HepG2 (cell line): Measurements from ENCODE around the gene PTPN18. TPM values are rescaled to one million over a fixed set of nuclear protein-coding genes. Genes with fewer than 3 reads are reported as not detected.

ENCODE experiments used
- ADNP ChIP-seq: sonication (generic); formaldehyde crosslinking; IDR thresholded peaks from 2 replicates; pipeline ENCODE4 v1.4.0; 2020; ENCODE audit warnings: missing genetic modification reagents
- ARID3A ChIP-seq: IDR thresholded peaks from 2 replicates; pipeline ENCODE4 v1.6.1; 2012; ENCODE audit warnings: low read depth, low read length, improper control_type of control experiment
- CBX2 ChIP-seq, 2 experiments: fragments of 200-600 bp in 1 of 2; sonication (generic); formaldehyde crosslinking in 1 of 2; IDR thresholded peaks; 2 replicates each; pipeline versions ENCODE4 v1.7.0 to v1.8.1; 2018 to 2022; ENCODE audit warnings: low read depth in 2 of 2, low read length in 1 of 2, mild to moderate bottlenecking in 1 of 2, missing genetic modification reagents in 1 of 2
- IRF9 ChIP-seq: sonication (generic); formaldehyde crosslinking; IDR thresholded peaks from 2 replicates; pipeline ENCODE4 v1.8.0; 2022; ENCODE audit warnings: missing genetic modification reagents, mild to moderate bottlenecking, borderline replicate concordance
- ONECUT2 ChIP-seq: sonication (generic); formaldehyde crosslinking; IDR thresholded peaks from 2 replicates; pipeline ENCODE4 v1.4.0; 2020; ENCODE audit warnings: missing genetic modification reagents
- RBM39 ChIP-seq: fragments of 200-400 bp; formaldehyde crosslinking; IDR thresholded peaks from one replicate; pipeline ENCODE4 v1.6.1; 2018; ENCODE audit warnings: antibody characterized with exemption, mild to moderate bottlenecking, low read depth, low read length; ENCODE audit not compliant: poor library complexity, severe bottlenecking
- XBP1 ChIP-seq: sonication (generic); formaldehyde crosslinking; IDR thresholded peaks from 2 replicates; pipeline ENCODE4 v1.5.0; 2020; ENCODE audit warnings: missing genetic modification reagents
- ZBTB40 ChIP-seq, 2 experiments: fragments of 450-650 bp in 1 of 2; sonication (generic) in 1 of 2; formaldehyde crosslinking in 1 of 2; IDR thresholded peaks; 2 replicates each; pipeline versions ENCODE4 v1.6.1 to v1.8.0; 2016 to 2022; ENCODE audit warnings: antibody characterized with exemption in 1 of 2, mild to moderate bottlenecking in 1 of 2, missing genetic modification reagents in 1 of 2
- ZNF12 ChIP-seq: sonication (generic); formaldehyde crosslinking; IDR thresholded peaks from 2 replicates; pipeline ENCODE4 v1.5.0; 2020; ENCODE audit warnings: missing genetic modification reagents
- ZNF282 ChIP-seq: fragments of 450-650 bp; IDR thresholded peaks from 2 replicates; pipeline ENCODE4 v1.6.1; 2018; ENCODE audit not compliant: partially characterized antibody
- ZNF460 ChIP-seq: sonication (generic); formaldehyde crosslinking; IDR thresholded peaks from 2 replicates; pipeline ENCODE4 v1.5.1; 2020; ENCODE audit warnings: missing genetic modification reagents, mild to moderate bottlenecking, borderline replicate concordance
- ZNF891 ChIP-seq: sonication (generic); formaldehyde crosslinking; IDR thresholded peaks from 2 replicates; pipeline ENCODE4 v1.5.0; 2020; ENCODE audit warnings: mild to moderate bottlenecking, missing genetic modification reagents
- ZZZ3 ChIP-seq: sonication (generic); formaldehyde crosslinking; IDR thresholded peaks from 2 replicates; pipeline ENCODE4 v1.4.0; 2020; ENCODE audit warnings: missing genetic modification reagents, mild to moderate bottlenecking, borderline replicate concordance
- polyA plus RNA-seq, 8 experiments: library from polyadenylated mRNA; depleted of rRNA in 3 of 8; stranded (reverse) in 7 of 8; unstranded in 1 of 8; fragments of >200 nt; fragmentation: Illumina TruSeq in 4 of 8; extraction: Trizol in 4 of 8; gene quantifications; 2 replicates each; pipeline versions ENCODE4 v1.2.1 to v1.2.3, GENCODE V29; 2011 to 2016; ENCODE audit warnings: low read depth in 4 of 8, missing spikeins in 1 of 8, mixed read lengths in 1 of 8; ENCODE audit not compliant: insufficient read depth in 1 of 8
- total RNA-seq, 5 experiments: library from RNA; depleted of rRNA; stranded (reverse); fragments of >200 nt; fragmentation: Illumina TruSeq; extraction: Trizol; gene quantifications; 2 replicates each; pipeline ENCODE4 v1.2.3, GENCODE V29; 2016; ENCODE audit warnings: low read depth in 1 of 5
- TF ChIP-seq, protein P1 (sequence below): sonication (generic); formaldehyde crosslinking; IDR thresholded peaks from 2 replicates; pipeline ENCODE4 v1.8.1; 2022; ENCODE audit warnings: mild to moderate bottlenecking, missing genetic modification reagents
- TF ChIP-seq, protein P2 (sequence below): fragments of 450-650 bp; IDR thresholded peaks from 2 replicates; pipeline ENCODE4 v1.6.1; 2017

Gene PTPN18
- total and polyA plus RNA-seq, 2 of the 13 experiments (the other 11 are each of a cell fraction or from before 2014, with no cell fraction given) = 14.8 to 39.6 TPM

DNA sequence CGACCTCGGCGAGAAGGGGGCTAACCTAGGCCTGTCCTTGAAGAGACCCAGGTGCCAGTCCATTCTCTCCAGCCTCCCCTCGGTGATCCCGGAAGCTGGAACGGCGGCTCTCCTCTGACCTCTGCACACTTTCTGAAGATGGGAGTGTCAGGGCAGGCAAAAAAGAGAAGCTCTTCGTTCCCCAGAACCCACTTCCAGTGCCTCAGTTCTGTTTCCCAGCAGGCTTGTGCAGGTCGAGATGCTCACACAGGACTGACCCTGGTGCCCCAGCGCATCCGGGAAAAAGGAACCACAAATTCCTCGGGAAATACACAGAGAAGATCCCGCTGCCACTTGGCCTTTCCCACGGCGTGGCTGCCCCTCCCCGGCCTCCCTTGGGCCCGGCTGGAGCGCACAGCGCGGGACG, 681 bp upstream of the PTPN18 start (continued):
- TF ChIP-seq ZBTB40 (IDR thresholded peaks at IDR 0.05) (no peak), ZBTB40 (CRISPR knock-in tag; IDR thresholded peaks at IDR 0.05) (0 out of 2 replicates have a peak, but pooled peaks have one; percentile 14), ZNF460 (CRISPR knock-in tag) (no peak), ZNF891 (CRISPR knock-in tag) (peak; percentile 60; the same call in 1 of the 2 replicates), CBX2 (IDR thresholded peaks at IDR 0.05; ENCODE audit: low read depth, low read length) (no peak), CBX2 (CRISPR knock-in tag; IDR thresholded peaks at IDR 0.05; ENCODE audit: low read depth) (0 out of 2 replicates have a peak, but pooled peaks have one; percentile 40), ADNP (no peak), RBM39 (peak; percentile 70), ZZZ3 (CRISPR knock-in tag) (no peak), ZNF12 (CRISPR knock-in tag) (no peak), ONECUT2 (no peak), ARID3A (no peak), XBP1 (CRISPR knock-in tag) (no peak), ZNF282 (no peak), IRF9 (CRISPR knock-in tag) (no peak)
- TF ChIP-seq, protein P1, sequence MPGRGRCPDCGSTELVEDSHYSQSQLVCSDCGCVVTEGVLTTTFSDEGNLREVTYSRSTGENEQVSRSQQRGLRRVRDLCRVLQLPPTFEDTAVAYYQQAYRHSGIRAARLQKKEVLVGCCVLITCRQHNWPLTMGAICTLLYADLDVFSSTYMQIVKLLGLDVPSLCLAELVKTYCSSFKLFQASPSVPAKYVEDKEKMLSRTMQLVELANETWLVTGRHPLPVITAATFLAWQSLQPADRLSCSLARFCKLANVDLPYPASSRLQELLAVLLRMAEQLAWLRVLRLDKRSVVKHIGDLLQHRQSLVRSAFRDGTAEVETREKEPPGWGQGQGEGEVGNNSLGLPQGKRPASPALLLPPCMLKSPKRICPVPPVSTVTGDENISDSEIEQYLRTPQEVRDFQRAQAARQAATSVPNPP (CRISPR knock-in tag) = 0 out of 2 replicates have a peak, but pooled peaks have one; percentile 9
- TF ChIP-seq, protein P2, sequence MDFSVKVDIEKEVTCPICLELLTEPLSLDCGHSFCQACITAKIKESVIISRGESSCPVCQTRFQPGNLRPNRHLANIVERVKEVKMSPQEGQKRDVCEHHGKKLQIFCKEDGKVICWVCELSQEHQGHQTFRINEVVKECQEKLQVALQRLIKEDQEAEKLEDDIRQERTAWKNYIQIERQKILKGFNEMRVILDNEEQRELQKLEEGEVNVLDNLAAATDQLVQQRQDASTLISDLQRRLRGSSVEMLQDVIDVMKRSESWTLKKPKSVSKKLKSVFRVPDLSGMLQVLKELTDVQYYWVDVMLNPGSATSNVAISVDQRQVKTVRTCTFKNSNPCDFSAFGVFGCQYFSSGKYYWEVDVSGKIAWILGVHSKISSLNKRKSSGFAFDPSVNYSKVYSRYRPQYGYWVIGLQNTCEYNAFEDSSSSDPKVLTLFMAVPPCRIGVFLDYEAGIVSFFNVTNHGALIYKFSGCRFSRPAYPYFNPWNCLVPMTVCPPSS = no peak
